Activated T-cell treated with anti-CD3 and anti-CD28 coated beads for 1 hour (primary cell): ENCODE data around the gene TEX2.
"Not testable (repeated sequence)": the region's sequence is repeated elsewhere in the genome, so short reads cannot be mapped to it uniquely, and the experiment has no call there.

Experiments
- DNase-seq: peaks from one replicate; pipeline ENCODE4 v3.0.0-alpha.2; 2020; ENCODE audit warnings: low read depth

TEX2 gene

GRCh38 chr17:64212122-64212521 lies 50.9 kb downstream of the TEX2 start:
- DNase-seq, result no peak

DNA sequence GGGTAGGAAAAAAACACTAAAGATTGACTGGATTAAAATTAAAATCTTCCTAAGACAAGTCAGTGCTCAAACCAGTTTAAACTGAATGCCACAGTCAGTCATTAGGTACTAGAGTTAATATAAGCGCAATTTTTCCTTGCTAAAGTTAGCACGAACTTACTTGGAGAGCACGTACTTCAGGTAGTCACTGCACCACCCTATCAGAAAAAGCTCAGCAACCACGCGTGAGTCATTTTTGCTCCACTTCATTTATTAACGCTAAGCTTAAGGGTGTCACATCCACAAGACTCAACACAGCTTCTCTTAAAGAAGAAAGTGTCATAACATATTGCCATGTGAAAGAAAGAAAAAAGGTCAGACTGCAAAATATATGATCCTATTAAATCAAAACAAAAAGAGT lies 53.1 kb downstream of the TEX2 start:
- no peak for DNase-seq

GRCh38 chr17:64209356-64209941 lies 53.6 kb downstream of the TEX2 start:
- no peak for DNase-seq

- not testable (repeated sequence) for DNase-seq
Observed at GRCh38 chr17:64208656-64209055, 54.4 kb downstream of the TEX2 start.

DNA sequence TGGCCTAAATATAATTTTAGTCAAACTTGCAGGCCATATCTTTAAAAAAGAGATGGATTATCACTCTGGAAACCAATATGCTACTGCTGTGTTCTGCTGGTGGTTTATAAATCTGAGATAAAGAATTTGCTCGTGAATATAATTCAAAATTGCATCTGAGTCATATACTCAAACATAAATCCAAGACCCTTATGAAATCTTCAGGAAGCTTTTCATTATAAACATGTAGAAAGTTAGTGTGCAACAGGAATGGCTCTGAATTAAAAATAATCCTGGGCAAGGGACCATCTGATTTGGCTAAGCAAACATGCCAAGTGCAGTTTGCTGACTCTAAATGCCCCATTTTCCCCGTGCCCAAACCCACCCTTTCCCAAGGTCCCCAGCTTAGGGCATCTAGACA lies 57.3 kb downstream of the TEX2 start:
- DNase-seq, result no peak

GRCh38 chr17:64203630-64204029 lies 59.4 kb downstream of the TEX2 start:
- no peak for DNase-seq

DNA sequence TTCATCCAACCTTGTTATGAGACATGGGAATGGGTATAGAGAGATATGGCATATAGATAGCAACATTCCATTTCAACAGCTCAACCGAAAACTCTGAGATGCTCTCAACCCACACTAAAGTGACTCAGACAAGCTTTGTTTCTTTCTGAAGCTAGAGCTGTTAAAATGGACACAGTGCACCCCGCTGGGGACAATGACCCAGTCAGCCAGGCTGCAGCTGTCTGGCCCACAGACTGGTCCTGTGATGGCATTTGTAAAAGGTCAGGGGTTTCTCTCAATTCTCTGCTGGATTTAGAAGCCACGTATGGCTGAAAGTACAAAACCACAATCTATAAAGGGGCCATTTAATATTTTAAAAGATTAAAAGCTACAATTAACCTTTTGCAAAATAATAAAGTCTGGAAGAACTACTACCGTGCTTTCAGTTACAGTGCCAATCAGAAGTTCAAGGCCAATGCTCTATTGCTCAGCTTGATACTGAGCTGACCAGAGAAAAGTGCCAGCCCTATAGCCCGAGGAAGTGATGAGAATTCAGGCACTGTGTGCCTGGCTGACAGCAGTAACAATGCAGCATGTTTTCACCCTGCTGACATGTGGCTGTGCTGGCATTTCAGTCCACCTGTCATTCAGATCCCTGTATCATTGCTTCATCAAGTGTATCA lies 60.2 kb downstream of the TEX2 start:
- DNase-seq, result no peak

GRCh38 chr17:64200080-64201032 lies 62.7 kb downstream of the TEX2 start:
- DNase-seq, result no peak

GRCh38 chr17:64198331-64199090 lies 64.5 kb downstream of the TEX2 start:
- no peak for DNase-seq

GRCh38 chr17:64196601-64197000 lies 66.5 kb downstream of the TEX2 start:
- no peak for DNase-seq

- no peak for DNase-seq
Observed at GRCh38 chr17:64193561-64193960, 69.5 kb downstream of the TEX2 start.

DNA sequence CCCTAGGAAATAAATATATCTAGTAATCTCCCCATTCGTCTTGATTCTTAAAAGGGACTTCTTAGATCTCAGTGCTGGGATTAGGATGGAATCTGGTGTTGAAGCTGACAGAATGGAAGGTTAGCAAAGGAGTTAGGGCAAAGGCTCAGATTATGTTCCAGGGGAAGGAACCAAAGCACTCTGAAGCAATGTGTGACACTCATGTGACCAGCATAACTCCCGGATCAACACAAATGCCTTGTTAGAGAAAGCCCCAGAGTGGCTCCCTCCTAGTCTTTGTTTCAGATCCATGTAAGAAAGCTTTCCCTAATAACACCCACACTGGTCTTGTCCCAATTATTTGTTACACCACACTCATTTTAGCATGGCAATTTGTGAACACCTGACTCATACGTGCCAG lies 70.5 kb downstream of the TEX2 start:
- DNase-seq, result no peak

GRCh38 chr17:64190472-64190871 lies 72.6 kb downstream of the TEX2 start:
- no peak for DNase-seq

GRCh38 chr17:64188088-64188487 lies 75.0 kb downstream of the TEX2 start:
- DNase-seq, result no peak

DNA sequence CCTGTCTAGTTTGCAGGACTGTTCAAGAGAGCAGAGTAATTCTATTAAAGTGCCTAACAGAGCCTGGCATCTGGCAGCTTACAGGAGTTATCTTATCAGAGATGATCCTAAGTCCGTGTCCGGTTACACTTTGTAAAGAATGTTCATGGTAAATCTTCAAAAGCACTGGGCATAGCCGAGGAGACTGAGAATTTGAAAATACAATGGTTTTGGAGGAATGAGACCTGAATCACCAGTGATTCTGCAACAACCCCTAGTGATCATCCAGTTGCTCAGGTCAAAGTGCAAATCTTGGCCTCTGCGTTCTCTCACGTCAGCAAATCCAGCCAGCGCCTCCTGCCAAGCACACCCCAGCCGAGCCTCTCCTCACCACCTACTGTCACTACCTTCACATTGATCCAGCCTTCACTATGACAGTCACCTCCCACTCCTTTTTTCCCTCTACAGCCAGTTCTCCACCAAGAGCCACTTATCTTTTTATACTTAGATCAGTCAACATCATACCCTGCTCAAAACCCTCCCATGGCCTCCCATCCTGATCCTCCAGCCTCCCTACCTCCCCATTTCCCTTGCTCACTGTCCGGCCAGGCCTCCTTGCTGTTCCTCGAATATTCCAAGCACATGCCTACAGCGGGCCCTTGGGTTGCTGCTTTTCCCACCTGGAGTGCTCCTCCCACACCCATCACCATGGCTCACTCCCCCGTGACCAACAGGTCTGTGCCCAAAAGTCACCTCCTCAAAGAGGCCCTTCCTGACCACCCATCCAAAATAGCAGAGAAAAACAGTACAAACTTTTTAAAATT lies 75.8 kb downstream of the TEX2 start:
- no peak for DNase-seq

- no peak for DNase-seq
Observed at GRCh38 chr17:64186171-64187092, 76.6 kb downstream of the TEX2 start.

DNA sequence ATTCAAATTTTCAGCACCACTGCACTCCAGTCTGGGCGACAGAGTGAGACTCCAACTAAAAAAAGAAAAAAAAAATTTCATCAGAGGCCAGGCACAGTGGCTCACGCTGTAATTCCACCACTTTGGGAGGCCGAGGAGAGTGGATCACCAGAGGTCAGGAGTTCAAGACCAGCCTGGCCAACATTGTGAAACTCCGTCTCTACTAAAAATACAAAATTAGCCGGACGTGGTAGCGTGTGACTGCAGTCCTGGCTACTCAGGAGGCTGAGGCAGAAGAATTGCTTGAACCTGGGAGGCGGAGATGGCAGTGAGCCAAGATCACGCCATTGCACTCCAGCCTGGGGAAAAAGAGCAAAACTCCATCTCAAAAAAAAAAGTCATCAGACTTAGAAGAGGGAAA lies 77.5 kb downstream of the TEX2 start:
- not testable (repeated sequence) for DNase-seq

- no peak for DNase-seq
Observed at GRCh38 chr17:64185101-64185500, 78.0 kb downstream of the TEX2 start.

GRCh38 chr17:64183815-64184214 lies 79.2 kb downstream of the TEX2 start:
- no peak for DNase-seq

DNA sequence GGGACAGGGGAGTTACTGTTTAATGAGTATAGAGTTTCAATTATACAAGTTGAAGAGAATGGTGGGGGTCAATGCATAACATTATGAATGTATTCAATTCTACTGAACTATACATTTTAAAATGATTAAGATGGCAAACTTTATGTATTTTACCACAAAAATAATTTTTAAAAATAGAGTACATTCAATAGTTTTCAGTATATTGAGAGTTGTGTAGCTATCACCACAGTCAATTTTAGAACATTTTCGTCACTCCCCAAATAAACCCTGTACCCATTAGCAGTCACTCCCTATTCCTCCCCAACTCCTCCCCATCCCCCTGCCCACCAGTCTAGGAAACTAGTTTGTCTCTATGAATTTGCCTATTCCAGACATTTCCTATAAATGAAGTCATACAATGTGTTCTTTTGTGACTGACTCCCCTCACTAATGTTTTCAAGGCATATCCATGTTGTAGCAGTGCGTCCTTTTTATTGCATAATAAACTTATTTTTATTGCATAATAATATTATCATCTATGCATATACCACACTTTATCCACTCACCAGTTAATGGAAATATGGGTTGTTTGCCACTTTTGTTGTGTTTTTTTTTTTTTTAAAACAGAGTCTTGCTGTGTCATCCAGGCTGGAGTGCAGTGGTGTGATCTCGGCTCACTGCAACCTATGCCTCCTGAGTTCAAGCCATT lies 80.6 kb downstream of the TEX2 start:
- DNase-seq, result no peak
